HL-60 (cell line): ENCODE data around the gene RASL10A.

Experiments used
- GABPA ChIP-seq: IDR thresholded peaks from 2 replicates; pipeline ENCODE4 v1.6.1; 2012; ENCODE audit warnings: low read depth
- POLR2AphosphoS5 ChIP-seq: IDR thresholded peaks from 2 replicates; pipeline ENCODE4 v1.6.1; 2012; ENCODE audit warnings: low read depth
- SPI1 ChIP-seq: IDR thresholded peaks from 2 replicates; pipeline ENCODE4 v1.6.1; 2012; ENCODE audit warnings: low read depth, mild to moderate bottlenecking, borderline replicate concordance
- TF ChIP-seq, protein P1 (sequence below): IDR thresholded peaks from one replicate; pipeline ENCODE4 v1.5.1; 2011; ENCODE audit warnings: low read length, control low read depth, inconsistent platforms; ENCODE audit not compliant: insufficient read depth
- TF ChIP-seq, protein P2 (sequence below): IDR thresholded peaks from 2 replicates; pipeline ENCODE4 v1.6.1; 2012; ENCODE audit warnings: low read depth; ENCODE audit not compliant: insufficient replicate concordance

DNA sequence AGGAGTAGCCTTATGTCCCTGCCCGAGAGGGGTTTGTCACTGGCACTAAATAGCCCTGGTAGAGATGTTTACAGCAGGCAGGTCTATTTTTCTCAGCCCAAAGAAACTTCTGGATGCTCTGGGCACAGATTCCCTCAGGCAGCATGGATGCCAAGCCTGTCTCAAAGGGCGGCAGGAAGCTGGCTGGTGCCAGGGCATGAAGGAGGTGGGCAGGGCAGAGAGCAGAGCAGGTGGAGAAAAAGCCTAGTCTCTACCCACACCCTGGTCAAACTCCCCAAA, 13.2 kb downstream of the RASL10A start:
- TF ChIP-seq POLR2AphosphoS5 (no peak), GABPA (no peak), SPI1 (no peak)
- TF ChIP-seq, protein P1, sequence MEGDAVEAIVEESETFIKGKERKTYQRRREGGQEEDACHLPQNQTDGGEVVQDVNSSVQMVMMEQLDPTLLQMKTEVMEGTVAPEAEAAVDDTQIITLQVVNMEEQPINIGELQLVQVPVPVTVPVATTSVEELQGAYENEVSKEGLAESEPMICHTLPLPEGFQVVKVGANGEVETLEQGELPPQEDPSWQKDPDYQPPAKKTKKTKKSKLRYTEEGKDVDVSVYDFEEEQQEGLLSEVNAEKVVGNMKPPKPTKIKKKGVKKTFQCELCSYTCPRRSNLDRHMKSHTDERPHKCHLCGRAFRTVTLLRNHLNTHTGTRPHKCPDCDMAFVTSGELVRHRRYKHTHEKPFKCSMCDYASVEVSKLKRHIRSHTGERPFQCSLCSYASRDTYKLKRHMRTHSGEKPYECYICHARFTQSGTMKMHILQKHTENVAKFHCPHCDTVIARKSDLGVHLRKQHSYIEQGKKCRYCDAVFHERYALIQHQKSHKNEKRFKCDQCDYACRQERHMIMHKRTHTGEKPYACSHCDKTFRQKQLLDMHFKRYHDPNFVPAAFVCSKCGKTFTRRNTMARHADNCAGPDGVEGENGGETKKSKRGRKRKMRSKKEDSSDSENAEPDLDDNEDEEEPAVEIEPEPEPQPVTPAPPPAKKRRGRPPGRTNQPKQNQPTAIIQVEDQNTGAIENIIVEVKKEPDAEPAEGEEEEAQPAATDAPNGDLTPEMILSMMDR: no peak
- TF ChIP-seq, protein P2, sequence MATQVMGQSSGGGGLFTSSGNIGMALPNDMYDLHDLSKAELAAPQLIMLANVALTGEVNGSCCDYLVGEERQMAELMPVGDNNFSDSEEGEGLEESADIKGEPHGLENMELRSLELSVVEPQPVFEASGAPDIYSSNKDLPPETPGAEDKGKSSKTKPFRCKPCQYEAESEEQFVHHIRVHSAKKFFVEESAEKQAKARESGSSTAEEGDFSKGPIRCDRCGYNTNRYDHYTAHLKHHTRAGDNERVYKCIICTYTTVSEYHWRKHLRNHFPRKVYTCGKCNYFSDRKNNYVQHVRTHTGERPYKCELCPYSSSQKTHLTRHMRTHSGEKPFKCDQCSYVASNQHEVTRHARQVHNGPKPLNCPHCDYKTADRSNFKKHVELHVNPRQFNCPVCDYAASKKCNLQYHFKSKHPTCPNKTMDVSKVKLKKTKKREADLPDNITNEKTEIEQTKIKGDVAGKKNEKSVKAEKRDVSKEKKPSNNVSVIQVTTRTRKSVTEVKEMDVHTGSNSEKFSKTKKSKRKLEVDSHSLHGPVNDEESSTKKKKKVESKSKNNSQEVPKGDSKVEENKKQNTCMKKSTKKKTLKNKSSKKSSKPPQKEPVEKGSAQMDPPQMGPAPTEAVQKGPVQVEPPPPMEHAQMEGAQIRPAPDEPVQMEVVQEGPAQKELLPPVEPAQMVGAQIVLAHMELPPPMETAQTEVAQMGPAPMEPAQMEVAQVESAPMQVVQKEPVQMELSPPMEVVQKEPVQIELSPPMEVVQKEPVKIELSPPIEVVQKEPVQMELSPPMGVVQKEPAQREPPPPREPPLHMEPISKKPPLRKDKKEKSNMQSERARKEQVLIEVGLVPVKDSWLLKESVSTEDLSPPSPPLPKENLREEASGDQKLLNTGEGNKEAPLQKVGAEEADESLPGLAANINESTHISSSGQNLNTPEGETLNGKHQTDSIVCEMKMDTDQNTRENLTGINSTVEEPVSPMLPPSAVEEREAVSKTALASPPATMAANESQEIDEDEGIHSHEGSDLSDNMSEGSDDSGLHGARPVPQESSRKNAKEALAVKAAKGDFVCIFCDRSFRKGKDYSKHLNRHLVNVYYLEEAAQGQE: no peak
